GM18870 (cell line): Measurements from ENCODE around the gene C2orf81.
"Not testable (repeated sequence)": the region's sequence is repeated elsewhere in the genome, so short reads cannot be mapped to it uniquely, and the experiment has no call there.

Experiments
- ATAC-seq: cut with Tn5 transposase; IDR thresholded peaks from one replicate; pipeline ENCODE4 v1.9.1; 2021; ENCODE audit warnings: moderate library complexity; ENCODE audit not compliant: unreplicated experiment

C2orf81 gene

GRCh38 chr2:74421221-74421870, at the start of gene C2orf81, which contains the start of gene WDR54:
Gene C2orf81 (minus strand): TSS chr2:74421619. CDS start chr2:74421560, 59 bp downstream.
Gene WDR54 (plus strand): TSS chr2:74421730. CDS start chr2:74422154, 424 bp downstream.
- ATAC-seq, result peak; percentile 69

- ATAC-seq, result not testable (repeated sequence)
These were observed 49.3 kb upstream of the C2orf81 start for GRCh38 chr2:74470742-74471141.

- ATAC-seq, result no peak
These were observed 43.0 kb upstream of the C2orf81 start for GRCh38 chr2:74464406-74464805.

GRCh38 chr2:74462786-74463105, 41.3 kb upstream of the C2orf81 start:
- no peak for ATAC-seq

GRCh38 chr2:74462054-74462785, 40.8 kb upstream of the C2orf81 start:
- ATAC-seq, result no peak

- no peak for ATAC-seq
These were observed 40.0 kb upstream of the C2orf81 start for GRCh38 chr2:74461187-74462053.

GRCh38 chr2:74460187-74460586, 38.8 kb upstream of the C2orf81 start:
- ATAC-seq, result not testable (repeated sequence)

- ATAC-seq, result not testable (repeated sequence)
These were observed 38.2 kb upstream of the C2orf81 start for GRCh38 chr2:74459503-74460118.

- ATAC-seq, result no peak
These were observed 37.5 kb upstream of the C2orf81 start for GRCh38 chr2:74458938-74459363.

GRCh38 chr2:74458132-74458937, 36.9 kb upstream of the C2orf81 start, which contains the start of gene WBP1:
Gene WBP1 (plus strand): TSS chr2:74458438. CDS start chr2:74458603, 165 bp downstream.
- peak; percentile 89 for ATAC-seq

GRCh38 chr2:74457549-74458131, 36.2 kb upstream of the C2orf81 start:
- ATAC-seq, result peak; percentile 16

- no peak for ATAC-seq
These were observed 35.7 kb upstream of the C2orf81 start for GRCh38 chr2:74457129-74457548.

- peak; percentile 53 for ATAC-seq
These were observed 33.5 kb upstream of the C2orf81 start, which contains the start of gene INO80B for GRCh38 chr2:74454654-74455511. Gene INO80B (plus strand): TSS chr2:74455087. CDS start chr2:74455117, 30 bp downstream.

GRCh38 chr2:74450570-74451190, 29.3 kb upstream of the C2orf81 start:
- ATAC-seq, result no peak

- ATAC-seq, result no peak
These were observed 27.4 kb upstream of the C2orf81 start for GRCh38 chr2:74448771-74449170.

- no peak for ATAC-seq
These were observed 26.0 kb upstream of the C2orf81 start for GRCh38 chr2:74447230-74447999.
